Tibial nerve (tissue), 4 donors: Measurements from ENCODE around the gene CD9. TPM values are rescaled to one million over a fixed set of nuclear protein-coding genes. Genes with fewer than 3 reads are reported as not detected.

Source experiments
- DNase-seq, 2 donors: peaks; one replicate each; pipeline ENCODE4 v3.0.0-alpha.2; 2019; ENCODE audit warnings: low spot score in 2 of 2
- H3K27ac ChIP-seq, 4 donors: fragments of 200-600 bp; sonication (generic) in 3 of 4; one replicate each; pipeline ENCODE4 v1.5.1; 2017 to 2019; ENCODE audit warnings: mild to moderate bottlenecking in 1 of 4
- H3K27me3 ChIP-seq, 2 donors: fragments of 200-600 bp; sonication (generic) in 1 of 2; one replicate each; pipeline versions ENCODE4 v1.5.1 to v1.6.0; 2017 to 2019
- H3K36me3 ChIP-seq, 3 donors: fragments of 200-600 bp; sonication (generic); one replicate each; pipeline ENCODE4 v1.5.1; 2018 to 2019
- H3K4me1 ChIP-seq, 4 donors: fragments of 200-600 bp; sonication (generic) in 3 of 4; one replicate each; pipeline ENCODE4 v1.5.1; 2017 to 2019
- H3K4me3 ChIP-seq, 4 donors: fragments of 200-600 bp; sonication (generic) in 3 of 4; one replicate each; pipeline ENCODE4 v1.5.1; 2017 to 2019; ENCODE audit warnings: mild to moderate bottlenecking in 1 of 4, moderate library complexity in 1 of 4
- H3K9me3 ChIP-seq, 4 donors: fragments of 200-600 bp; sonication (generic) in 3 of 4; one replicate each; pipeline ENCODE4 v1.5.1; 2017 to 2019
- EP300 ChIP-seq, 2 donors: sonication (generic); formaldehyde crosslinking; IDR thresholded peaks; one replicate each; pipeline ENCODE4 v1.6.1; 2017; ENCODE audit warnings: antibody characterized with exemption in 2 of 2, mild to moderate bottlenecking in 1 of 2
- POLR2A ChIP-seq, 2 donors: fragments of 450-650 bp; IDR thresholded peaks; one replicate each; pipeline ENCODE4 v1.6.1; 2017; ENCODE audit warnings: antibody characterized with exemption in 2 of 2, mild to moderate bottlenecking in 2 of 2, moderate library complexity in 2 of 2
- WGBS, 2 donors: methylation state at CpG; one replicate each; pipeline ENCODE4 v1.1.5; 2018; 5-methylcytosine and 5-hydroxymethylcytosine counted together
- small RNA-seq: library from RNA; depleted of rRNA; stranded (forward); fragments of <200 nt; gene quantifications from one replicate; pipeline ENCODE3, GENCODE V24; 2016
- total RNA-seq, 4 donors: library from RNA; depleted of rRNA; stranded (reverse); fragments of >200 nt; gene quantifications; one replicate each; pipeline ENCODE4 v1.1.0, GENCODE V29; 2016
- TF ChIP-seq, protein P1 (sequence below), 5 experiments: fragments of 200-600 bp in 3 of 5; fragments of 450-650 bp in 2 of 5; sonication (generic) in 3 of 5; IDR thresholded peaks; one replicate each; pipeline ENCODE4 v1.5.1; 2016 to 2019; ENCODE audit warnings: antibody characterized with exemption in 5 of 5, mild to moderate bottlenecking in 3 of 5, moderate library complexity in 2 of 5

Gene CD9
- total RNA-seq, 4 donors from 2014 or later: 297 to 500 (median 391) TPM

DNA sequence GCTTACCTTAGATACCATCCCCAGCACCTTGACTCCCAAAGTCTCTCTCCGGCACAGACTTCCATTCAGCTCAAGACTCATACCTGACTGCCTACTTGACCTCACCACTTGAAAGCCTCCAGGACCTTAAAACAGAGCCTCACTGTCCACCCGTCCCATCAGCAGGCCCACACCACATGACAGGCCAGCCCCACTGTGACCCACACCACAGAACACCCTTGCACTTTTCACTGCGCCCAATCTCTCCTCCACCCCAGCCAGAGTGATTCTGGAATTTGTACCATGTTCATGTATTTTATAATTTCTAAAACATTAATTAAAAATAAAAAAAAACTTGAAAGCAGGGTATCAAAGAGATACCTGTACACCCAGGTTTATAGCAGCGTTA is 82.2 kb downstream of the CD9 start:
- H3K4me3 ChIP-seq: no peak overlapping the region
- peaks cover 0 to 42% (median 11%) of the 10 kb centered on the region in 4 donors for H3K4me1 ChIP-seq
- no peaks in the 10 kb centered on the region for H3K9me3 ChIP-seq
- no peaks in the 10 kb centered on the region for H3K27me3 ChIP-seq
- 89 to 93% methylated on average over 4 of the region's 4 CpGs for WGBS, 2 donors
- no peaks in the 10 kb centered on the region for H3K36me3 ChIP-seq
- TF ChIP-seq POLR2A (IDR thresholded peaks at IDR 0.05): no peak
- TF ChIP-seq, protein P1, sequence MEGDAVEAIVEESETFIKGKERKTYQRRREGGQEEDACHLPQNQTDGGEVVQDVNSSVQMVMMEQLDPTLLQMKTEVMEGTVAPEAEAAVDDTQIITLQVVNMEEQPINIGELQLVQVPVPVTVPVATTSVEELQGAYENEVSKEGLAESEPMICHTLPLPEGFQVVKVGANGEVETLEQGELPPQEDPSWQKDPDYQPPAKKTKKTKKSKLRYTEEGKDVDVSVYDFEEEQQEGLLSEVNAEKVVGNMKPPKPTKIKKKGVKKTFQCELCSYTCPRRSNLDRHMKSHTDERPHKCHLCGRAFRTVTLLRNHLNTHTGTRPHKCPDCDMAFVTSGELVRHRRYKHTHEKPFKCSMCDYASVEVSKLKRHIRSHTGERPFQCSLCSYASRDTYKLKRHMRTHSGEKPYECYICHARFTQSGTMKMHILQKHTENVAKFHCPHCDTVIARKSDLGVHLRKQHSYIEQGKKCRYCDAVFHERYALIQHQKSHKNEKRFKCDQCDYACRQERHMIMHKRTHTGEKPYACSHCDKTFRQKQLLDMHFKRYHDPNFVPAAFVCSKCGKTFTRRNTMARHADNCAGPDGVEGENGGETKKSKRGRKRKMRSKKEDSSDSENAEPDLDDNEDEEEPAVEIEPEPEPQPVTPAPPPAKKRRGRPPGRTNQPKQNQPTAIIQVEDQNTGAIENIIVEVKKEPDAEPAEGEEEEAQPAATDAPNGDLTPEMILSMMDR (IDR thresholded peaks at IDR 0.05): no peak
- no peak for TF ChIP-seq EP300 (IDR thresholded peaks at IDR 0.05)
- DNase-seq: no peak
- no peak overlapping the region for H3K27ac ChIP-seq

DNA sequence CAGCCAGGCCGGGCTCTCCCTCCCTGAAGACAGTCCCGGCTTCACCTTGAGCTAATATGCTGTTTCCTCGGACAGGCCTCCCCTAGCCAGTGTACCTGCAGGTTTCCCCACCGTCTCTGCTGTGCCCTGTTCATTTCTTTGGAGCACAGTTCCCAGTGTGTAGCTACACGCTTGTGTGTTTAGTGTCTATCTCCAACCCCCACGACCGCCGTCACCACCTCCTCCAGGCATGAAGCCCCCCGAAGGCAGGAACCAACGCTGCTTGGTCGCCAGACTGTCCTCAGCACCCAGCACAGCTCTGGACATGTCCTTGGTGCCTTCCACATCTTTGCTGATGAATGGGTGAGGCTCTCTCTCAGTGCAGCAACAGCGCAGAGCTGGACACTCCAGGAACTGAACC is 84.1 kb downstream of the CD9 start:
- WGBS, 2 donors: 86 to 90% methylated on average over 12 of the region's 12 CpGs
- H3K36me3 ChIP-seq: no peaks in the 10 kb centered on the region
- no peaks in the 10 kb centered on the region for H3K27me3 ChIP-seq
- no peaks in the 10 kb centered on the region for H3K9me3 ChIP-seq
- TF ChIP-seq EP300 (IDR thresholded peaks at IDR 0.05): no peak
- H3K27ac ChIP-seq: no peak overlapping the region
- H3K4me1 ChIP-seq: peaks cover 0 to 28% (median 5%) of the 10 kb centered on the region in 4 donors
- no peak overlapping the region for H3K4me3 ChIP-seq
- no peak for DNase-seq

DNA sequence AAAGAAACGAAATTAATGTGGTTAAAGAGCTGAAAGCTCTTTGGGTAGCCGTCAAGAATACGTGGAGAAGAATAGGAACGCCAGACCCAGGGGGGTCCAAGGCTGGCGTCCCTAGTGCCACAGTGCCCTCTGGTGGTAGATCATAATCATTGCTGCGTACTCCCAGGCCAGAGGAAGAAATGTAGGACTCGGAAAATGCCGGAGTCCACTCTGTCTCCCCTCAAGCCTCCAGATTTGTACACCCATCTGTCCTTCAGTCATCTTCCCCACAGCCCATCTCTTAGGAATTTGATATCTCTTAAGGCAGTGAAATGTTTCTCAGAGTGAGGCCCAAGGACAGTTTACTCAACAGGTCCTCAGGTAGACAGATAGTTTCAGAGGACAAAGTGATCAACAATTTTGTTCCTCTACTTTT is 84.9 kb downstream of the CD9 start:
- Histone ChIP-seq H3K4me1 (peaks cover 0 to 20% (median 1%) of the 10 kb centered on the region in 4 donors), H3K27me3 (no peaks in the 10 kb centered on the region), H3K27ac (no peak overlapping the region), H3K9me3 (no peaks in the 10 kb centered on the region), H3K4me3 (no peak overlapping the region), H3K36me3 (no peaks in the 10 kb centered on the region)
- 3 to 4% methylated on average over 8 of the region's 8 CpGs for WGBS, 2 donors
- peak in 1 of 2 donors; percentile 68 for DNase-seq
- TF ChIP-seq POLR2A (IDR thresholded peaks at IDR 0.05) (peak in 1 of 2 donors; percentile 13), EP300 (IDR thresholded peaks at IDR 0.05) (peak in 1 of 2 donors; percentile 50)
- TF ChIP-seq, protein P1 (IDR thresholded peaks at IDR 0.05): peak; percentile 87 to 93 (median 90)

DNA sequence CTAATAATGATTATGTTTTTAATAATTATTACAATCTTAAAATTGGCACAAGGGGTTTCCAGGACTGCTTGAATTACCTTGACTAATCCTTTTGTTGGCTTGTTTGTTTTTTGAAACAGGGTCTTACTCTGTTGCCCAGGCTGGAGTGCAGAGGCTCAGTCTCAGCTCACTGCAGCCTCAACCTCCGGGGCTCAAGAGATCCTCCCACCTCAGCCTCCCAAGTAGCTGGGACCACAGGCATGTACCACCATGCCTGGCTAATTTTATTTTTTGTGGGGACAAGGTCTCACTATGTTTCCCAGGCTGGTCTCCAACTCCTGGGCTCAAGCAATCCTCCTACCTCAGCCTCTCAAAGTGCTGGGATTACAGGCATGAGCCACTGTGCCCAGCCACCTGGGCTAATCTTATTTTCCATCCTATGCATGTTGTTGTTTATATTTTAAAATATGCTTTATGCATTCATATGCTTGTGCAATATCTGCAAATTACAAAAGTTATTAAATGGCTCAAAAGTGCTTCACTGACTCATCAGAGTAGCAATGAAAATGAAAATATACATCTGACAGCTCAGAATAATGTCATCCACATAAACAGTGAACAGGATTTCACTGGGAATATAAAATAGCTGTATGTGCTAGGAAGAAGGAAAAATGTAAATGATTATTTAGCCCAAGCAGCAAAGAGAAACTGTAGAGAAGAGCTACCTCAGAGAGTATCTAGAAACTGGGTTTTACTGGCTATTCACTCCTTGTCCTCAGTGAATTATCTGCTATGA is 85.5 kb downstream of the CD9 start:
- Histone ChIP-seq H3K36me3 (no peaks in the 10 kb centered on the region), H3K27me3 (no peaks in the 10 kb centered on the region), H3K4me1 (peaks cover 0 to 13% (median 0%) of the 10 kb centered on the region in 4 donors), H3K9me3 (no peaks in the 10 kb centered on the region), H3K27ac (no peak overlapping the region), H3K4me3 (no peak overlapping the region)
- 27 to 36% methylated on average over 1 of the region's 1 CpG for WGBS, 2 donors
- TF ChIP-seq EP300 (IDR thresholded peaks at IDR 0.05) (no peak), POLR2A (IDR thresholded peaks at IDR 0.05) (no peak)
- TF ChIP-seq, protein P1 (IDR thresholded peaks at IDR 0.05): no peak
- no peak for DNase-seq

Small RNA genes lying within 50 kb of the gene (small RNA-seq; reads per million reads assigned to genes)
- gene ATP5MFP5 (not detected), gene RF00019 (not detected)

Other genes starting within 250 kb of the CD9 start
- 100 to 1,000 TPM in 3 of 4 donors, 10 to 100 TPM in 1; 82.7 to 311 (median 214) TPM for gene VWF, start 75.7 kb upstream of the CD9 start, total RNA-seq
- gene PLEKHG6, start 110.3 kb downstream of the CD9 start, total RNA-seq: 10 to 100 TPM in 1 of 4 donors, 1 to 10 TPM in 2, not detected in 1; 2.9 to 15.3 (median 7.6) TPM
- gene TNFRSF1A, start 141.7 kb downstream of the CD9 start, total RNA-seq: 100 to 1,000 TPM; 196 to 437 (median 306) TPM
- gene SCNN1A, start 175.2 kb downstream of the CD9 start, total RNA-seq: 10 to 100 TPM; 15.9 to 46.5 (median 18.8) TPM
- gene LTBR, start 183.8 kb downstream of the CD9 start, total RNA-seq: 100 to 1,000 TPM; 119 to 234 (median 151) TPM
- gene CD27, start 244.6 kb downstream of the CD9 start, total RNA-seq: under 1 TPM in 2 of 4 donors, not detected in 2; 0.44 to 0.63 TPM